OCI-LY1 (cell line): ENCODE data around the gene RCAN2.

Experiments
- H2AFZ ChIP-seq: fragments of 200-600 bp; sonication (generic), shearing (Covaris generic); 2 replicates; pipeline ENCODE4 v1.6.0; 2014; ENCODE audit warnings: antibody characterized with exemption, mild to moderate bottlenecking, low read length
- H3F3A ChIP-seq: fragments of 200-600 bp; sonication (generic), shearing (Covaris generic); 2 replicates; pipeline ENCODE4 v1.6.0; 2014; ENCODE audit warnings: mild to moderate bottlenecking, antibody characterized with exemption, low read length, moderate library complexity; ENCODE audit not compliant: insufficient read depth
- H3K27ac ChIP-seq: fragments of 200-600 bp; sonication (generic); 2 replicates; pipeline ENCODE4 v1.5.1; 2014; ENCODE audit warnings: low read length, mixed run types, mild to moderate bottlenecking, low read depth; ENCODE audit not compliant: poor library complexity, severe bottlenecking
- H3K27me3 ChIP-seq: fragments of 200-600 bp; sonication (generic); 2 replicates; pipeline ENCODE4 v1.6.0; 2014; ENCODE audit warnings: antibody characterized with exemption, mild to moderate bottlenecking, low read length, moderate library complexity; ENCODE audit not compliant: insufficient read depth
- H3K36me3 ChIP-seq: fragments of 200-600 bp; sonication (generic); 2 replicates; pipeline ENCODE4 v1.6.1; 2014; ENCODE audit warnings: mild to moderate bottlenecking, antibody characterized with exemption, low read length, moderate library complexity, mixed read lengths; ENCODE audit not compliant: insufficient read depth
- H3K4me1 ChIP-seq: fragments of 200-600 bp; sonication (generic); 2 replicates; pipeline ENCODE4 v1.5.1; 2014; ENCODE audit warnings: mild to moderate bottlenecking, low read length, moderate library complexity; ENCODE audit not compliant: insufficient read depth, severe bottlenecking
- H3K4me2 ChIP-seq: fragments of 200-600 bp; sonication (generic), shearing (Covaris generic); 2 replicates; pipeline ENCODE4 v1.6.1; 2014; ENCODE audit warnings: low read length
- H3K4me3 ChIP-seq: fragments of 200-600 bp; sonication (generic); 2 replicates; pipeline ENCODE4 v1.5.1; 2014; ENCODE audit warnings: low read length, low read depth, mild to moderate bottlenecking, mixed read lengths; ENCODE audit not compliant: poor library complexity, severe bottlenecking
- H3K79me2 ChIP-seq: fragments of 200-600 bp; shearing (Covaris generic); 2 replicates; pipeline ENCODE4 v1.6.1; 2016; ENCODE audit warnings: mixed run types, low read length, mixed read lengths; ENCODE audit not compliant: insufficient read depth
- H3K9ac ChIP-seq: fragments of 200-600 bp; sonication (generic), shearing (Covaris generic); 2 replicates; pipeline ENCODE4 v1.6.1; 2014; ENCODE audit warnings: mild to moderate bottlenecking, low read length, mixed read lengths
- H3K9me2 ChIP-seq: fragments of 200-600 bp; sonication (generic), shearing (Covaris generic); 2 replicates; pipeline ENCODE4 v1.6.1; 2014; ENCODE audit warnings: low read depth, mild to moderate bottlenecking, low read length, mixed read lengths
- H3K9me3 ChIP-seq: fragments of 200-600 bp; shearing (Covaris generic); 2 replicates; pipeline ENCODE4 v1.6.1; 2014; ENCODE audit warnings: low read length, mixed read lengths
- H4K20me1 ChIP-seq: fragments of 200-600 bp; sonication (generic), shearing (Covaris generic); 2 replicates; pipeline ENCODE4 v1.6.0; 2016; ENCODE audit warnings: mild to moderate bottlenecking, low read length; ENCODE audit not compliant: insufficient read depth
- CTCF ChIP-seq: fragments of 200-600 bp; sonication (generic), shearing (Covaris generic); IDR thresholded peaks from 2 replicates; pipeline ENCODE4 v1.5.1; 2017; ENCODE audit warnings: mild to moderate bottlenecking, antibody characterized with exemption, low read length, moderate library complexity, mixed read lengths
- EZH2 ChIP-seq: fragments of 200-600 bp; sonication (generic), shearing (Covaris generic); IDR thresholded peaks from 2 replicates; pipeline ENCODE4 v1.8.0; 2017; ENCODE audit warnings: borderline replicate concordance, mixed run types, mild to moderate bottlenecking, antibody characterized with exemption, low read length, moderate library complexity, mixed read lengths

RCAN2 gene

GRCh38 chr6:46172176-46172575 lies 319.1 kb downstream of the RCAN2 start:
- H3K27ac ChIP-seq = no peak overlapping the region
- no peaks in the 10 kb centered on the region for H3F3A ChIP-seq
- H2AFZ ChIP-seq = no peak overlapping the region
- H3K27me3 ChIP-seq = no peaks in the 10 kb centered on the region
- TF ChIP-seq CTCF (no peak), EZH2 (no peak)
- peaks cover 8% of the 10 kb centered on the region; the same call in 1 of the 2 replicates for H3K36me3 ChIP-seq
- no peaks in the 10 kb centered on the region for H3K9me3 ChIP-seq
- no peak overlapping the region for H3K9ac ChIP-seq
- no peak overlapping the region for H3K4me3 ChIP-seq
- no peak overlapping the region for H3K4me2 ChIP-seq
- H3K9me2 ChIP-seq = no peaks in the 10 kb centered on the region
- H4K20me1 ChIP-seq = no peaks in the 10 kb centered on the region
- H3K79me2 ChIP-seq = no peaks in the 10 kb centered on the region
- H3K4me1 ChIP-seq = peaks cover 30% of the 10 kb centered on the region
